HG03060 (cell line): ENCODE data around the gene CHID1.

Experiments used
- ATAC-seq: cut with Tn5 transposase; IDR thresholded peaks from one replicate; pipeline ENCODE4 v1.9.1; 2021; ENCODE audit warnings: low read depth, moderate number of reproducible peaks; ENCODE audit not compliant: unreplicated experiment

Gene CHID1

GRCh38 chr11:827146-827896, 83.3 kb downstream of the CHID1 start:
- ATAC-seq, result no peak

GRCh38 chr11:826836-827145, 83.8 kb downstream of the CHID1 start:
- ATAC-seq, result no peak

- ATAC-seq, result no peak
Observed at GRCh38 chr11:826227-826621, 84.4 kb downstream of the CHID1 start.

GRCh38 chr11:825366-826226, 85.0 kb downstream of the CHID1 start:
- no peak for ATAC-seq

DNA sequence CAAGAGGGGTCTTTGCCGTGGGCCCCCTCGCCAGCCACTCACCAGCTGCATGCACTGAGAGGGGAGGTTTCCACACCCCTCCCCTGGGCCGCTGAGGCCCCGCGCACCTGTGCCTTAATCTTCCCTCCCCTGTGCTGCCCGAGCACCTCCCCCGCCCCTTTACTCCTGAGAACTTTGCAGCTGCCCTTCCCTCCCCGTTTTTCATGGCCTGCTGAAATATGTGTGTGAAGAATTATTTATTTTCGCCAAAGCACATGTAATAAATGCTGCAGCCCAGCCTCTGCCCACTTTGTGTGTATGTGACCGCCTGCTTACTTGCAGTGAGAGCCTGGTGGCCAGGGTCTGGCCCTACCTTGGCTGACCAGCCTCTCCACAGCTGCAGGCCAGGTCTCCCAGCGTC, 85.7 kb downstream of the CHID1 start:
- ATAC-seq, result no peak

- ATAC-seq, result no peak
Observed at GRCh38 chr11:824292-824880, 86.2 kb downstream of the CHID1 start.

GRCh38 chr11:823441-824291, 86.9 kb downstream of the CHID1 start:
- no peak for ATAC-seq

DNA sequence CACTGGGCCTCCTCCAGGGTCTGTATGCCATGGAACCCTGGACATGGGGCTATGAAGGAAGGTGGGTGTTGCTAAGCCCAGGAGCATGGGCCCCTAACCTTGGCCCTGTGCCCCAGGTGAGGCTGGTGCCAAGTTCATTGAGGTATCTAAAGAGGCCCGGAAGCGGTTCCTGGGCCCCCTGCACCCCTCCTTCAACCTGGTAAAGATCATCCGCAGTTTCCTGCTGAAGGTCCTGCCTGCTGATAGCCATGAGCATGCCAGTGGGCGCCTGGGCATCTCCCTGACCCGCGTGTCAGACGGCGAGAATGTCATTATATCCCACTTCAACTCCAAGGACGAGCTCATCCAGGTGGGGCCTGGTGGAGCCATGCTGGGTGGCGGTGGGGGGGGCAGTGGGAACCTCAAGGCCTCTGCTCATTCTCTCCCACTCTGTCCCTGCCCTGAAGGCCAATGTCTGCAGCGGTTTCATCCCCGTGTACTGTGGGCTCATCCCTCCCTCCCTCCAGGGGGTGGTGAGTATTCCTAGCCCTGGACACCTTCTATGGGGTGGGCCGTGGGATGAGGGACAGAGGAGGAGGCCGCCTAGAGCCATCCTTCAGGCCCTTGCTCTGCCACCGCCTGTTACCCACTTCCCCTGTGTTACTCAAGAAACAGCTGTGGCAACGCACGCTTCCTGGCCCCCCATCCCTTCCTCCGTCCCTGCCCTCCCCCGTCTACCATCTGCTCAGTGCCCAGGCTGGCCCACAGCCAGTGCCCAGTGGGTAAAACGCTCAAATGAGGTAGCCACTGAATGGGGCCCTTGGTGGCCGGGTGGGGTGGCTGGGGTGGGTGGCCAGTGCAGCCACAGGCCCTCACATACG, 88.9 kb downstream of the CHID1 start:
- no peak for ATAC-seq

DNA sequence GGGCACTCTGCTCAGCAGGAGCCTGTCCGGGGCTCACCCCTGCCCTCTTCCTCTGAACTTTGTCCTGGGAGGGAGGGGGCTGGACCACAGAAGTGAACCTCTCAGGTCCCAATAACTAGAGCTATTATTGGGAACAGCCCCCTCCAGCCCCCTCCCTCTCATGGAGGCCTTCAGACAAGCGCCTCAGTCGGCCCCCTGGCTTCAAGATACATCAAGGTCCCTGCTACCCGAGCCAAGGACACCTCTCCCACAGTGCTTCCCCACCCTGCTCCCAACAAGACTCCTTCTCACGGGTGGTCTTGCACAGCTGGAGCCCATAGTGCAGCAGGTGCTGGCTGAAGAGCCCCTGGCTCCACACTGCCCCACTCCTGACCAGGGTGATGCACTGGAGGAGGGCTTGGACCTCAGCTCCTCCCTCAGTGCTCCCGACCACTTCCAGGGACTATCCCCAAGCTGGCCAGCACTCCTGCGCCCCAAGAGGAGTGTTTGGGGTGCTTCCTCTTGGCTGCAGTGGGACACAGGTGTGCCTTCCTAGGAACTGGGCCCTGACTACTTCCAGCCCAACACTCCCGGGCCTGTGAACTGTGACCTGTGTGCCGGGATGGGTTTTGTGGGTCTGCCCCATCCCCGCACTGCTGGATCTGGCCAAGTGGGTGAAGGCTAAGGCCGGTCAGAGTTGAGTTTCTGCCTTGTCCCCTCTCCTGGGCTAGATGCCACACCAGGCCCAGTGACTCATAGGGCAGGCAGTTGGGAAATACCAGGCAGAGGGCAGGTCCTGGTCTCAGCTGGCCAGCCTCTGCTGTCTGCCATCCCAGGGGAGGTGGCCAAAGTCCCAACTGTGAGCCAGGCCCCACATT, 89.7 kb downstream of the CHID1 start:
- ATAC-seq, result no peak

DNA sequence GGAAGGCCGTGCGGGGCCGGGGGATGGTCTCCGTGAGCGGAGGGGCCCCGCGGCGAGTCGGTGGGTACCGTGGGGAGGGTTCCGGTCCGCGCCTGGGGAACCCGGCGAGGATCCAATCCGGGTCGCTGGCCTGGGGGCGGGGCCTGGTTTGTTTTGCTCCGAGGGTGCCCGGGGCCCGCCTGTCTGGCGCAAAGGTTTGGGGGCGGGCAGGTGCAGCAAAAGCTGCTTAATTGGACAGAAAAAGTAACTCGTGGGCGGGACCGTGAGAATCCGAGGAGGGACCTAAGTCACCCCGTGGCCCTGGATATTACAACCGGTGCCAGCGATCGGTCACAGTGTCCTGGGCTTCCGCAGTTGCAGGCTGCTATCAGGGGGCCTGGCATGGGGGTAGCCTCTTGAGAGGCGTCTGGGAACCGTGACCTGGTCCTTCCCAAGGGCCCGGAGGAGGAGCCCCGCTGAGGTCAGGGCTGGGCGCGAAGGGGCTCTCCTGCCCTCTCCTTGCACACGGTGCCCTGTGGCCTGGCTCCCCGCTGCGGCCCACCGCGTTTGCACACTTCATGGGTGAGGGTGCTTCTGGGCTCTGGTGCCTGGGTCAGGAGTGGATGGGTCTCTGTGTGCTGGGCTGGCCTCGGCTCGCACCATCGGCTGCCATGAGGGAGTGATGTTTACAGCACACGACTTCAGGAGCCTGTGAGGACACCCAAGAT, 90.5 kb downstream of the CHID1 start:
- peak; percentile 49 for ATAC-seq

DNA sequence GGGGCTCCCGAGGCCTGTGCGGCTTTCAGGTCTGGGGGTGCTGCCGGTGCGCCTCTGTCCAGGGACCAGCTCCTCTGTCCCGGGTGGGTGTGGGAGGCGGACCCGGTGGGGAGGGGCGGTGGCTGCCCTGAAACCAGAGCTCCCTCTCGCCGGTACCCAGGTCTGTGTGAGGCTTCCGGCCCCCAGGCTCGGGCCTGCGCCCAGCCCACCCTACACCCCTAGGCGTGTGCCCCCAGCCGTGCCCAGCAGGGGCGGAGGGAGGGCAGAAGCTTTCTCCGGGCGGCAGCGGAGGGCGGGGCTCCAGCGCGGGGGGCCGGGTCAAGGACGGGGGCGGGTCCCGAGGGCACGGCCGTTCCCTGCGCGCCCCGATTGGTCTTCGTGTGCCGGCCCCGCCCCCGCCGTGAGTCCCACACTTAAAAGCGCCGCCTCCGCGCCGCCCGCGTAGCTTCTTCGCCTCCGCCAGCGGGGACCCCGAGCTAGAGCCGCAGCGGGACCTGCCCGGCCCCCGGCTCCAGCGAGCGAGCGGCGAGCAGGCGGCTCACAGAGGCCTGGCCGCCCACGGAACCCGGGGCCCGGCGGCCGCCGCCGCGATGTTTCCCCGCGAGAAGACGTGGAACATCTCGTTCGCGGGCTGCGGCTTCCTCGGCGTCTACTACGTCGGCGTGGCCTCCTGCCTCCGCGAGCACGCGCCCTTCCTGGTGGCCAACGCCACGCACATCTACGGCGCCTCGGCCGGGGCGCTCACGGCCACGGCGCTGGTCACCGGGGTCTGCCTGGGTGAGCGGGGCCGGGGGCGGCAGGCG, 91.3 kb downstream of the CHID1 start:
- no peak for ATAC-seq

DNA sequence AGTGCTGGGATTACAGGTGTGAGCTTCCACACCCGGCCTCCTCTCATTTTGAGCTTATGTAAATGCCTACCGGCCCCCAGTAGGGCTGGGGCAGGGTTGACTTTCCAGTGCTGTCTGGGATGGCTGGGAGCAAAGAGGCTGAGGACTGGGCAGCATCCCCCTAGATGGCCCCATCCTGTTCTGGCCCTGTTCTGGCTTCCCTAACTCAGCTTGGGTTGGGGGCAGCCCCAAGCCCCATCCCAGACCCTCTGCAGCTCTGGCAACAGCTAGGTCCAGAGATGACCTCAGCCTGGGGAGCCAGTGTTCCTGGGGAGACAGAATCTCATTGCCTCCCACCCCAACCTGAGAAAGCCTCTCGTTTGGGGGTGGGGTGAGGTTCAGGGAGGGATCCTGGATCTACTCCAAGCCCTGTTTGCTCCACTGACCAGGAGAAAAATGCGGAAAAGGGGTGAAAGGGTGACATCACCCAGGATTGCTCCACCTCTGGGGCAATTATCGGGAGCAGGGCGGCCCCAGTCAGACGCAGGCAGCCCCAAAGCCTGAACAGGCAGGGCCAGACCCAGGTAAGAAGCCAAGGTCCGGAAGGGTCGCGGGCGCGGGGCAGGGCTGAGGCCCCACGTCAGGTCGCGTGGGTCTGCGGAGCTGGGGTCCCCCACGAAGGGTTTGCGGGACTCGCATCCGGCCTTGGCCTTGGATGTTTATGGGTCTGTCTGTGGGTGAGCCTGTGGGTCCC, 92.0 kb downstream of the CHID1 start, which contains the start of gene PNPLA2:
TSS of gene PNPLA2 (plus strand) at position 519 of the 733 bp plus-strand sequence. CDS start 805 bp downstream, outside the sequence.
- no peak for ATAC-seq
